Endometrial microvascular endothelial cells (primary cell): ENCODE data around the gene SPTBN4. TPM values are rescaled to one million over a fixed set of nuclear protein-coding genes. Genes with fewer than 3 reads are reported as not detected.
"Not testable (repeated sequence)": the region's sequence is repeated elsewhere in the genome, so short reads cannot be mapped to it uniquely, and the experiment has no call there.

ENCODE experiments used
- in situ Hi-C: cut with HindIII; loops from 2 replicates; pipeline ENCODE4 v1.10.0; 2017; ENCODE audit warnings: low sequenced_read_pairs, low pct_unique_long_range_greater_than_20kb; ENCODE audit errors: inconsistent ontology term
- total RNA-seq: library from RNA; depleted of rRNA; stranded (reverse); fragments of >200 nt; gene quantifications from one replicate; pipeline ENCODE4 v1.2.3, GENCODE V29; 2015; ENCODE audit errors: inconsistent ontology term

The SPTBN4 gene
- total RNA-seq, 1 donor from 2014 or later = not detected

DNA sequence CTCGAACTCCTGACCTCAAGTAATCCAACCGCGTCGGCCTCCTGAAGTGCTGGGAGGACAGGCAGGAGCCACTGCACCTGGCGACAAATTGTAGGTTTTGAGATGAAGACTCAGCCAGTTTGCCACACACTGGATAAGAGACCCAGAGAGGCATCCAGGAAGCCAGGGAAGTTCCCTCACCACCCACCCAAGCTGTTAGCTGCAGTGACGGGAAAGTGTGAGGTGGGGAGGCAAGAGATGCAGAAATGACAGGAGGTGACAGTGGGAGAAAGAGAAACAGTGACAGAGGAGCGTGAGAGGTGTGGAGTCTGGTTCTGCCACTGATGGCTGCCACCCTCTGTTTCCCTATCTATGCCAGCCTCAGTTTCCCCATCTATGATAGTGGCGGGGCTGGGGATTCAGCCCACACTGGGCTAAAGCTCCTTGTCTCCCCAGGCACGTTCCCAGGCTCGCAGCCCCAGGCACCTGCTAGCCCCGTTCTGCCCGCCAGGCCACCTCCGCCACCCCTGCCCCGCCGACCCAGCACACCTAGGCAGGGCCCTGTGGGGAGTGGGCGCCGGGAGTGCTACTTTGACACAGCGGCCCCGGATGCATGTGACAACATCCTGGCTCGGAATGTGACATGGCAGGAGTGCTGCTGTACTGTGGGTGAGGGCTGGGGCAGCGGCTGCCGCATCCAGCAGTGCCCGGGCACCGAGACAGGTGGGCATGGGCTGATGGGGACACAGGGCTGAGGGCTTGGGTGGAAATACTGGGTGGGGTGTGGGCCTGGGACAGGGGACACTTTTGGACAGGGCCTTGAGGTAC, 155.4 kb downstream of the SPTBN4 start:
- in situ Hi-C loops = no loop called here

DNA sequence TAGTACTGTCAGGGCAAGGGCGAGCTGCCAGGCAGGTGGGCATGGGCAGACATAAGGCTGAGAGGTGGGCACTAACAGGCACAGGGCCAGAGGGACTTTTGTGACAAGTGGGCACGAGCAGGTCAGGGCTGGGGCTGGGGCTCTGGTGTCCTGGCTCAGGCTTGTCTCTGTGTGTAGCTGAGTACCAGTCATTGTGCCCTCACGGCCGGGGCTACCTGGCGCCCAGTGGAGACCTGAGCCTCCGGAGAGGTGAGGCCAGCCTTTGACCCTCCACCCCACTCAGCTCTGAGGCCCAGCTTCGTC, 155.9 kb downstream of the SPTBN4 start:
- in situ Hi-C loops = no loop called here

DNA sequence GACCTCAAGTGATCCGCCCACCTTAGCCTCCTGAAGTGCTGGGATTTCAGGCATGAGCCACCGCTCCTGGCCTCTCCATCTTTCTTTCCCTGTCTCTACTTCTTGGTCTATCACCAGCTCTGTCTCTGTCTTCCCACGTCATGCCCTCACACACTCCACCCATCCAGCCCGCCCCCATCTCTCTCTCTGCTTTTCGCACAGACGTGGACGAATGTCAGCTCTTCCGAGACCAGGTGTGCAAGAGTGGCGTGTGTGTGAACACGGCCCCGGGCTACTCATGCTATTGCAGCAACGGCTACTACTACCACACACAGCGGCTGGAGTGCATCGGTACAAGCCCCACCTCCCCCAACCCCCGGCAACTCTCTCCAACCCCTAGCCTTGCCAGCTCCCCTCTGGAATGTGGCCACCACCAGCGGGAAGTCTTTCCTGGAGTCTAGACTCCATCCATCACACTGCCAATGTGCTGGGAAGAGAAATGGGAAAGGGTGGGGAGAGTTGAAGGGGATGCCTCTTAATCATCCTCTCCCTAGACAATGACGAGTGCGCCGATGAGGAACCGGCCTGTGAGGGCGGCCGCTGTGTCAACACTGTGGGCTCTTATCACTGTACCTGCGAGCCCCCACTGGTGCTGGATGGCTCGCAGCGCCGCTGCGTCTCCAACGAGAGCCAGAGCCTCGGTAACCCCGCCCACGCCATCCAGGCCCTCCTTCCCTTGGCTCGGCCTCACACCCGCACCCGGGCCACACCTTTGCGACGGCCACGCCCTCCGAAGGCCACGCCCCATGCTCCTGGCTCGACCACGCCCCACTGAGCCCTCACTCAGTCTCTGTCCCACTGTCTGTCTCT, 156.8 kb downstream of the SPTBN4 start:
- in situ Hi-C loops = no loop called here

DNA sequence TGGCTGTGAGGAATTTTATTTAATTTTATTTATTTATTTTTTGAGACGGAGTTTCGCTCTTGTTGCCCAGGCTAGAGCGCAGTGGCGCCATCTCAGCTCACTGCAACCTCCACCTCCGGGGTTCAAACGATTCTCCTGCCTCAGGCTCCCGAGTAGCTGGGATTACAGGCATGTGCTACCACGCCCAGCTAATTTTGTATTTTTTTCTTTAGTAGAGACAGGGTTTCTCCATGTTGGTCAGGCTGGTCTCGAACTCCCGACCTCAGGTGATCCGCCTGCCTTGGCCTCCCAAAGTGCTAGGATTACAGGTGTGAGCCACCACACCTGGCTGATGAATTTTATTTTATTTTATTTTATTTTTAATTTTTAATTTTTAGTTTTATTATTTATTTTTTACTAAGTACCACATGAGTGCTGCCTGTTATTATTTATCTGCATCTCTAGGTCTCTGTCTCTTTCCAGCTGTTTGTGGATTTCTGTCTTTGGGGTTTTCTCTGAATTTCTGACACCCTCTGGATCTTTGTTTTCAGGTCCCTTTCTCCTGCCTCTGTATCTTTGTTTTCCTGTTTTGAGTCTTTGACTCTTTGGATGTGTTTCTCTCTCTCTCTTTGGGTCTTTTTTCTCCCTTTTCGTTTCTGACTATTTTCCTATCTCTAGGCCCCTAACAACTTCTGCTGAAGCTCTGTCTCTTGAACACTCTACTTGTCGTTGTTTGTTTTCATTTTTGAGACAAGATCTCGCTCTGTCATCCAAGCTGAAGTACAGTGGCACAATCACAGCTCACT, 157.8 kb downstream of the SPTBN4 start:
- in situ Hi-C loops = not testable (repeated sequence)

DNA sequence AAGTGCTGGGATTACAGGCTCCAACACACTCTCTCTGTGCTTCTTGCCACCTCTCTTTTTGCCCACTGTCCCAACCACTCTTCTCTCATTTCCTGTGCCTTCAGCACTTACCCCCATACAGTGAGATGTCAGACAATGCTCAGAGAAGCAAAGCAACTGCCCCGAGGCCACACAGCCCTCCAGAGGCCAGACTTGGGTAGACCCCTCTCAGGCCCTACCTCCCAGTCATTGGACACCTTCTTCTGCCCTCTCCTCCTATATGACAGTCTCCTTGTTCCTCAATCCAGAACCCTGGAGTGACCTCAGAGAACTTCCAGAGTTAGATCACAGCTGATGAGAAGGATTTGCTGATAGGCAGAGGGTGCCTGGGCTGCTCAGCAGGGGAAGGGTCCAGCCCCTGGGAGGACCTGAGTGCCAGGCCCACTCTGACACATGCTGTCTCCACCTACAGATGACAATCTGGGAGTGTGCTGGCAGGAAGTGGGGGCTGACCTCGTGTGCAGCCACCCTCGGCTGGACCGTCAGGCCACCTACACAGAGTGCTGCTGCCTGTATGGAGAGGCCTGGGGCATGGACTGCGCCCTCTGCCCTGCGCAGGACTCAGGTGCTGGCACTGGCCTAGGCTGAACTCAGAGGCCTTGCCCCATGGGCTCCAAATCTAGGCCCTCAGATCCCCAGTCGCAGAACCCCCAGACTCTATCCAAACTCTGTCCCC, 158.8 kb downstream of the SPTBN4 start:
- in situ Hi-C loops = no loop called here

Other genes starting within 250 kb of the SPTBN4 start
- not detected for gene TTC9B, start 248.6 kb upstream of the SPTBN4 start, total RNA-seq
- not detected for gene CCNP, start 240.3 kb upstream of the SPTBN4 start, total RNA-seq
- 26.2 TPM for gene AKT2, start 181.7 kb upstream of the SPTBN4 start, total RNA-seq
- 14.3 TPM for gene C19orf47, start 118.6 kb upstream of the SPTBN4 start, total RNA-seq
- 404 TPM for gene PLD3, start 118.3 kb upstream of the SPTBN4 start, total RNA-seq
- gene HIPK4, start 76.8 kb upstream of the SPTBN4 start, total RNA-seq = 0.09 TPM
- gene PRX, start 53.6 kb upstream of the SPTBN4 start, total RNA-seq = 2.8 TPM
- 23.0 TPM for gene SERTAD1, start 41.0 kb upstream of the SPTBN4 start, total RNA-seq
- 27.0 TPM for gene SERTAD3, start 22.7 kb upstream of the SPTBN4 start, total RNA-seq
- gene BLVRB, start 1.3 kb upstream of the SPTBN4 start, total RNA-seq = 66.3 TPM
- 107 TPM for gene SHKBP1, start 109.9 kb downstream of the SPTBN4 start, total RNA-seq
- gene LTBP4, start 134.4 kb downstream of the SPTBN4 start, total RNA-seq = 11.6 TPM
- gene NUMBL, start 223.7 kb downstream of the SPTBN4 start, total RNA-seq = 33.1 TPM
- gene COQ8B, start 249.9 kb downstream of the SPTBN4 start, total RNA-seq = 26.2 TPM